GM21619 (cell line): ENCODE data around the gene TEPSIN.

Experiments
- ATAC-seq: cut with Tn5 transposase; IDR thresholded peaks from one replicate; pipeline ENCODE4 v1.9.1; 2021; ENCODE audit not compliant: unreplicated experiment

The TEPSIN gene

GRCh38 chr17:81270279-81270678 is 31.4 kb upstream of the TEPSIN start:
- ATAC-seq, result no peak

- no peak for ATAC-seq
These were observed 28.7 kb upstream of the TEPSIN start for GRCh38 chr17:81267390-81268067.

GRCh38 chr17:81265576-81265975 is 26.7 kb upstream of the TEPSIN start:
- no peak for ATAC-seq

- no peak for ATAC-seq
These were observed 25.8 kb upstream of the TEPSIN start for GRCh38 chr17:81264640-81265039.

- no peak for ATAC-seq
These were observed 24.7 kb upstream of the TEPSIN start for GRCh38 chr17:81263371-81264181.

- ATAC-seq, result no peak
These were observed 22.9 kb upstream of the TEPSIN start for GRCh38 chr17:81261582-81262336.

- ATAC-seq, result no peak
These were observed 22.2 kb upstream of the TEPSIN start for GRCh38 chr17:81261096-81261495.

- no peak for ATAC-seq
These were observed 21.8 kb upstream of the TEPSIN start for GRCh38 chr17:81260641-81261040.

- ATAC-seq, result no peak
These were observed 21.3 kb upstream of the TEPSIN start for GRCh38 chr17:81260171-81260570.

GRCh38 chr17:81259058-81259605 is 20.3 kb upstream of the TEPSIN start:
- ATAC-seq, result no peak

GRCh38 chr17:81258292-81258691 is 19.4 kb upstream of the TEPSIN start:
- no peak for ATAC-seq

GRCh38 chr17:81257533-81257932 is 18.7 kb upstream of the TEPSIN start:
- no peak for ATAC-seq

- no peak for ATAC-seq
These were observed 17.8 kb upstream of the TEPSIN start for GRCh38 chr17:81256616-81257015.

- no peak for ATAC-seq
These were observed 16.3 kb upstream of the TEPSIN start for GRCh38 chr17:81254955-81255717.

GRCh38 chr17:81253358-81254131 is 14.7 kb upstream of the TEPSIN start:
- ATAC-seq, result no peak

GRCh38 chr17:81252987-81253329 is 14.1 kb upstream of the TEPSIN start:
- no peak for ATAC-seq

- ATAC-seq, result no peak
These were observed 13.6 kb upstream of the TEPSIN start for GRCh38 chr17:81252326-81252986.

- ATAC-seq, result no peak
These were observed 12.9 kb upstream of the TEPSIN start for GRCh38 chr17:81251709-81252301.

GRCh38 chr17:81251094-81251708 is 12.3 kb upstream of the TEPSIN start:
- ATAC-seq, result no peak
